Keratinocyte (primary cell): ENCODE results near the gene PTGR3. TPM values are rescaled to one million over a fixed set of nuclear protein-coding genes. Genes with fewer than 3 reads are reported as not detected.

Experiments
- DNase-seq: peaks from one replicate; pipeline ENCODE4 v3.0.0-alpha.2; 2011; ENCODE audit warnings: low read depth, missing footprints, low spot score
- FAIRE-seq: peaks from 2 replicates; lab custom pipeline; 2011; peaks lifted over from hg19 to GRCh38; lab: Jason Lieb, UNC
- H2AFZ ChIP-seq: 2 replicates; pipeline ENCODE4 v1.6.0; 2012; ENCODE audit warnings: low read length, control low read depth, inconsistent platforms; ENCODE audit not compliant: control insufficient read depth
- H3K27ac ChIP-seq: 2 replicates; pipeline ENCODE4 v1.5.1; 2011; ENCODE audit warnings: low read length; ENCODE audit not compliant: control insufficient read depth, insufficient read depth
- H3K27me3 ChIP-seq: 3 replicates; pipeline ENCODE4 v1.6.0; 2011; ENCODE audit warnings: low read length; ENCODE audit not compliant: control insufficient read depth, insufficient read depth; ENCODE audit errors: extremely low read depth
- H3K36me3 ChIP-seq, 2 experiments: 2 replicates in 1 of 2; 3 replicates in 1 of 2; pipeline ENCODE4 v1.5.1; 2011; ENCODE audit warnings: low read length in 2 of 2, mild to moderate bottlenecking in 1 of 2; ENCODE audit not compliant: control insufficient read depth in 2 of 2, insufficient read depth in 2 of 2; ENCODE audit errors: extremely low read depth in 1 of 2
- H3K4me1 ChIP-seq: 3 replicates; pipeline ENCODE4 v1.5.1; 2011; ENCODE audit warnings: low read length; ENCODE audit not compliant: control insufficient read depth, insufficient read depth; ENCODE audit errors: extremely low read depth
- H3K4me2 ChIP-seq: 3 replicates; pipeline ENCODE4 v1.6.0; 2011; ENCODE audit warnings: low read depth, low read length; ENCODE audit not compliant: control insufficient read depth, insufficient read depth; ENCODE audit errors: extremely low read depth
- H3K4me3 ChIP-seq, 3 experiments: fragments of 200-600 bp in 1 of 3; sonication (generic) in 1 of 3; 2 replicates in 2 of 3; 3 replicates in 1 of 3; pipeline ENCODE4 v1.5.1; 2011 to 2016; ENCODE audit warnings: low read length in 3 of 3, mild to moderate bottlenecking in 3 of 3, control low read depth in 2 of 3, inconsistent platforms in 1 of 3, low read depth in 1 of 3, mixed read lengths in 1 of 3, mixed run types in 1 of 3, moderate library complexity in 1 of 3; ENCODE audit not compliant: control insufficient read depth in 2 of 3, insufficient read depth in 2 of 3; ENCODE audit errors: extremely low read depth in 1 of 3
- H3K79me2 ChIP-seq: 2 replicates; pipeline ENCODE4 v1.6.0; 2012; ENCODE audit warnings: low read length; ENCODE audit not compliant: control insufficient read depth, insufficient read depth
- H3K9ac ChIP-seq: 3 replicates; pipeline ENCODE4 v1.6.0; 2011; ENCODE audit warnings: low read length; ENCODE audit not compliant: control insufficient read depth, insufficient read depth; ENCODE audit errors: extremely low read depth
- H3K9me1 ChIP-seq: 3 replicates; pipeline ENCODE4 v1.6.0; 2011; ENCODE audit warnings: low read length; ENCODE audit not compliant: control insufficient read depth, insufficient read depth; ENCODE audit errors: extremely low read depth
- H3K9me3 ChIP-seq: 2 replicates; pipeline ENCODE4 v1.5.1; 2012; ENCODE audit warnings: low read depth, low read length; ENCODE audit not compliant: control insufficient read depth
- H4K20me1 ChIP-seq: 3 replicates; pipeline ENCODE4 v1.6.0; 2011; ENCODE audit warnings: low read length; ENCODE audit not compliant: control insufficient read depth, insufficient read depth; ENCODE audit errors: extremely low read depth
- CTCF ChIP-seq, 3 experiments: IDR thresholded peaks in 1 of 3; conservative IDR thresholded peaks in 1 of 3; optimal IDR thresholded peaks in 1 of 3; 2 replicates in 2 of 3; 3 replicates in 1 of 3; pipeline versions ENCODE3 to v1.5.1; 2011; ENCODE audit warnings: low read length in 3 of 3, mild to moderate bottlenecking in 3 of 3, moderate library complexity in 2 of 3, control low read depth in 1 of 3, inconsistent platforms in 1 of 3; ENCODE audit not compliant: insufficient read depth in 2 of 3; ENCODE audit errors: extremely low read depth in 1 of 3
- EZH2 ChIP-seq: IDR thresholded peaks from one replicate; pipeline ENCODE4 v1.6.1; 2012; ENCODE audit warnings: inconsistent platforms, mild to moderate bottlenecking, low read length, moderate library complexity
- dilution Hi-C: fragments of 300-500 bp; cut with MboI; formaldehyde crosslinking; loops from one replicate; pipeline ENCODE4 v1.7.0; 2020; ENCODE audit warnings: low sequenced_read_pairs; ENCODE audit not compliant: extremely low pct_ligation_motif_present
- polyA plus RNA-seq, 5 experiments: library from polyadenylated mRNA; depleted of rRNA in 3 of 5; stranded (reverse) in 3 of 5; stranded (forward) in 1 of 5; unstranded in 1 of 5; fragments of >200 nt; gene quantifications; 1 replicate in 1 of 5; 2 replicates in 3 of 5; 3 replicates in 1 of 5; pipeline versions ENCODE4 v1.2.1 to v1.2.3, GENCODE V29; 2011 to 2012; ENCODE audit warnings: missing spikeins in 2 of 5, low read depth in 1 of 5, low replicate concordance in 1 of 5

The PTGR3 gene
- polyA plus RNA-seq, 1 donor (not counting 4 experiments of a cell fraction or from before 2014, with no cell fraction given) = 25.2 TPM

DNA sequence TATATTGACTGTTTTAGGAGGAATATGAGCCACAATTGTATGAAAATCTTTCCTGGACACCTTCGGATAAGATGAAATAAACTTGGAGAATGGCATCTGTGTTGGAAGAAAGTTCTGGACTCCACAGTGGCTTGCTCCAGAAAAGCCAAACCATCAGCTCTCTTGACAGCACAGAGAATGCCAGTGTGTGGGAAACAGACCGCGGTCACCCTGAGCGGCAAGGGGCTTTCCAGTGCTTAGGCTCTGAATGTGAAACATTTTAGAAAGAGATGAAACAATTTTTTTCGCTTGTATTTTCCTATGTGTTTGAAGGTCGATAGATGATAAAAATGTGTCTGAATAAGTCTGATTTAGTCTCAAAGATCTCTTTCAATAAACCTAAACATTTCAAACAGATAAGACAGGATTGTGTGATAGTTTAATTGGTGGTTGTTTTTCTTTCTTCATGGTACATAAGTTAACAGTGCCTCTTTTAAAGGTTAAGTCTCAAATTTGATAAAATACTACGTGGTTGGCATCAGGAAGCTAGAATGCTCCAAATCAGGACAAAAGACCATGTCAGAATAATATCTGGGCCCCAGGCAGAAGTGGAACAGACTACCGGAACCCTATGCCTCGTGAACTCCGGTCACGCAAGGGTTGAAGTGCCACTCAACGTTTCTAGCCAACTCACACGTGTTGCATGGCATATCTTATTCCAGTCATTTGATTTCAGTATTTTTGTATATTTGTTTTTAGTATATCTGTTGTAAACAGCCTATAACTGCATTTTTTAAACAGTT, 28.9 kb downstream of the PTGR3 start:
- Histone ChIP-seq H3K36me3 (no peaks in the 10 kb centered on the region), H3K27ac (no peak overlapping the region), H4K20me1 (no peaks in the 10 kb centered on the region), H3K9me1 (no peaks in the 10 kb centered on the region), H3K9ac (no peak overlapping the region), H3K79me2 (no peaks in the 10 kb centered on the region), H3K9me3 (no peaks in the 10 kb centered on the region), H3K4me2 (no peak overlapping the region), H3K4me1 (peaks cover 19% of the 10 kb centered on the region), H2AFZ (no peak overlapping the region), H3K27me3 (no peaks in the 10 kb centered on the region), H3K4me3 (no peak overlapping the region)
- TF ChIP-seq CTCF (optimal IDR thresholded peaks at IDR 0.05 in 1 of 3, IDR thresholded peaks at IDR 0.05 in 1 of 3, conservative IDR thresholded peaks at IDR 0.05 in 1 of 3; ENCODE audit: extremely low read depth in 1 of 3, insufficient read depth in 2 of 3, low read length in 3 of 3) = no peak
- TF ChIP-seq EZH2 = no peak
- FAIRE-seq = no peak
- no peak for DNase-seq
- dilution Hi-C loops = no loop called here

DNA sequence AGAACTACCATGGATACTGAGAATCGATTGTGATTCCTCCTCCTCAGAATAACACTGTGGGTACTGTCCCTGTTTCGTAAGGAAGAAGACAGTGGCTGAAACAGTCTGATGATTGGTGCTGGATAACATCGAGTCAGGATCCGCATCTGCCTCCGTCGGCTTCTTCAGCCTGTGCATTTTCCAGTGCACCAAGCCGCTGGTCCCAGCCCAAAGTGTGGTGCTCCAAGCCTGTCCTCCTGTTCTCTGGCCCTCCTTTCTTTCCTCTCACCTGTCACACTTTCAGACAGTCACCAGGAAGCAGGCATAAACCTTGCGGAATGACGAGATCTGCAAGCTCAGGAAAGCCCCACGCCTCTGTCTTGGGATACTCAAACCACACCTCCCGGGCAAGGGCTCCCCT, 30.6 kb downstream of the PTGR3 start:
- Histone ChIP-seq H4K20me1 (no peaks in the 10 kb centered on the region), H2AFZ (no peak overlapping the region), H3K27me3 (no peaks in the 10 kb centered on the region), H3K27ac (no peak overlapping the region), H3K9me3 (no peaks in the 10 kb centered on the region), H3K79me2 (no peaks in the 10 kb centered on the region), H3K4me3 (no peak overlapping the region), H3K9ac (no peak overlapping the region), H3K4me1 (peaks cover 6% of the 10 kb centered on the region), H3K36me3 (no peaks in the 10 kb centered on the region), H3K9me1 (no peaks in the 10 kb centered on the region), H3K4me2 (no peak overlapping the region)
- FAIRE-seq (no peak), DNase-seq (no peak)
- TF ChIP-seq CTCF (optimal IDR thresholded peaks at IDR 0.05 in 1 of 3, IDR thresholded peaks at IDR 0.05 in 1 of 3, conservative IDR thresholded peaks at IDR 0.05 in 1 of 3; ENCODE audit: extremely low read depth in 1 of 3, insufficient read depth in 2 of 3, low read length in 3 of 3) (no peak), EZH2 (no peak)
- dilution Hi-C loops = no loop called here
